ENCODE measurements around the gene CPEB3. TPM values are rescaled to one million over a fixed set of nuclear protein-coding genes. Genes with fewer than 3 reads are reported as not detected.

CPEB3 gene
- total and polyA plus RNA-seq, 9 donors: 2.3 to 6.6 (median 5.6) TPM

GRCh38 chr10:92102601-92103213 is 188.2 kb downstream of the CPEB3 start:
- Histone ChIP-seq H3K4me1 (ENCODE audit: insufficient read depth) (peaks cover 3% of the 10 kb centered on the region), H3K9me3 (no peaks in the 10 kb centered on the region), H3K27me3 (no peaks in the 10 kb centered on the region), H3K27ac (no peak overlapping the region), H3K36me3 (no peaks in the 10 kb centered on the region), H3K4me3 (no peak overlapping the region)
- DNase-seq: no peak
- TF ChIP-seq POLR2A (IDR thresholded peaks at IDR 0.05) (no peak), EP300 (IDR thresholded peaks at IDR 0.05) (no peak)
- TF ChIP-seq, protein P1, sequence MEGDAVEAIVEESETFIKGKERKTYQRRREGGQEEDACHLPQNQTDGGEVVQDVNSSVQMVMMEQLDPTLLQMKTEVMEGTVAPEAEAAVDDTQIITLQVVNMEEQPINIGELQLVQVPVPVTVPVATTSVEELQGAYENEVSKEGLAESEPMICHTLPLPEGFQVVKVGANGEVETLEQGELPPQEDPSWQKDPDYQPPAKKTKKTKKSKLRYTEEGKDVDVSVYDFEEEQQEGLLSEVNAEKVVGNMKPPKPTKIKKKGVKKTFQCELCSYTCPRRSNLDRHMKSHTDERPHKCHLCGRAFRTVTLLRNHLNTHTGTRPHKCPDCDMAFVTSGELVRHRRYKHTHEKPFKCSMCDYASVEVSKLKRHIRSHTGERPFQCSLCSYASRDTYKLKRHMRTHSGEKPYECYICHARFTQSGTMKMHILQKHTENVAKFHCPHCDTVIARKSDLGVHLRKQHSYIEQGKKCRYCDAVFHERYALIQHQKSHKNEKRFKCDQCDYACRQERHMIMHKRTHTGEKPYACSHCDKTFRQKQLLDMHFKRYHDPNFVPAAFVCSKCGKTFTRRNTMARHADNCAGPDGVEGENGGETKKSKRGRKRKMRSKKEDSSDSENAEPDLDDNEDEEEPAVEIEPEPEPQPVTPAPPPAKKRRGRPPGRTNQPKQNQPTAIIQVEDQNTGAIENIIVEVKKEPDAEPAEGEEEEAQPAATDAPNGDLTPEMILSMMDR (IDR thresholded peaks at IDR 0.05): no peak
- intact Hi-C loops (cut with DNase I): no loop called here
- 80 to 90% (median 87%) methylated on average over 4 of the region's 4 CpGs for WGBS, 3 donors

DNA sequence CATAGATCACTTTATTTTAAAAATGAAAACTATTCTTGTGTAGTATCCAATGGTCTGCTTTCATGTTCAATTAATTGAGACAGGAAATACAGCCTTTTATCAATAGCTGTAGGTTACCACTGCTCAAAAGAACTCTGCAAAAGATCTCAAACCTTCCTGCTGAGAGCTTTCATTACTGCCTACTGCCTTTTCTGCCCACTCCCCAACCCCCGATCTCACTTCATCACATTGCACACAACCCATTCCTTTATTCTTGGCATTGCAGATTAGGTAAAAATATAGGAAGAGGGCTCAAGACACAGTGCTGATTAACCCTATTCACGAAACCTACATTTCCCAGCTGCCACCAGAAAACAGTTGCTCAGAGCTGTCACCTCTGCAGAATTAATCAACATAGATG is 195.9 kb downstream of the CPEB3 start:
- no peak for TF ChIP-seq POLR2A (IDR thresholded peaks at IDR 0.05)
- TF ChIP-seq, protein P1 (IDR thresholded peaks at IDR 0.05): no peak
- TF ChIP-seq EP300 (IDR thresholded peaks at IDR 0.05): no peak
- intact Hi-C loops (cut with DNase I): no loop called here
- no peaks in the 10 kb centered on the region for H3K4me1 ChIP-seq (ENCODE audit: insufficient read depth)
- H3K27ac ChIP-seq: no peak overlapping the region
- no peak overlapping the region for H3K4me3 ChIP-seq
- DNase-seq: no peak
- no peaks in the 10 kb centered on the region for H3K27me3 ChIP-seq
- H3K36me3 ChIP-seq: no peaks in the 10 kb centered on the region
- 93 to 97% (median 96%) methylated on average over 2 of the region's 2 CpGs for WGBS, 3 donors
- H3K9me3 ChIP-seq: no peaks in the 10 kb centered on the region

DNA sequence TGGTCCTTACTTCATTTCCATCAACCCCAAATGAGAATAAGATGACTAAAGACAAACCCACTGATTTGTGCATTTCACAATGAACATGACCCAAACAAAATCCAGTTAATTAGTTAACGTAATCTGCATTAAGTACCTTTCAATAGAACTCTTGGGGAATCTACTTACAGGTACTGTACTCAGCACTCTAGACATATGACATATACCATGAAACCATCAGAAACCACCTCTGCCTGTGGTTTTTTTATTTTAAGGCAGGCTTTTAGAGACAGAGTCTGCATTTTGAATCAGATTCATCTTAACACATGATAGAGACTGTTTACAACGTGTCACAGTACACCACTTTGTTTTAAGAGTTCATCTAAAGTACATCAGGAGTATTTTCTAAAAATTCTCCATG is 198.9 kb downstream of the CPEB3 start:
- Histone ChIP-seq H3K4me1 (ENCODE audit: insufficient read depth) (peaks cover 2% of the 10 kb centered on the region), H3K27me3 (no peaks in the 10 kb centered on the region), H3K36me3 (no peaks in the 10 kb centered on the region), H3K4me3 (no peak overlapping the region), H3K27ac (no peak overlapping the region), H3K9me3 (no peaks in the 10 kb centered on the region)
- WGBS, 3 donors: 62 to 70% (median 68%) methylated on average over 2 of the region's 2 CpGs
- no peak for DNase-seq
- TF ChIP-seq, protein P1 (IDR thresholded peaks at IDR 0.05): no peak
- no peak for TF ChIP-seq EP300 (IDR thresholded peaks at IDR 0.05)
- no peak for TF ChIP-seq POLR2A (IDR thresholded peaks at IDR 0.05)
- intact Hi-C loops (cut with DNase I): no loop called here

DNA sequence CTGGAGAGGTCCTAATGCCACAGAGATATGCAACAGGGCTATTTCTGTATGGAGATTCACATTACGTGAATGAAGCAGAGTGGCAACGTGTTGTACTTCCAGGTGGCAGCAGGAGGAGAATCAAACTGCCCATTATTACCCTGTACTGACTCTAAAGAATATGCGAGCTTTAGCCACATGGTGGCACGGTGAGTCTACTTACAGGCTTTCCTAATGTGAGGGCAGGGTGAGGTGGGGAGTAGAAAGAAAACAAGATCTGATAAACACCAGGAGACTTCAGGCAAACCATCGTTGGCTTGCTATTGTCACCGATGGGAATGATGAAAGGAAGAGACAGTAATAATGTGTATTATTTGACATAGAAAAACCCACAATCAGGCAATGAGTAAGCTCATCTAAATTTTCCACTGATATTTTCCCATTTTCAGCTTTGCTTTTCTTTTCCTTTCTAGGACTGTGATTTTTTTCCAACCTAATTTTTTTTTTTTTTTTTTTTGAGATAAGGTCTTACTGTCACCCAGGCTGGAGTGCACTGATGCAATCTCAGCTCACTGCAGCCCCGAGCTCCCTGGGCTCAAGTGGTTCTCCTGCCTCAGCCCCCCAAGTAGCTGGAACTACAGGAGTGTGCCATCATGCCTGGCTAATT is 203.0 kb downstream of the CPEB3 start:
- Histone ChIP-seq H3K27ac (peak overlapping the region in 1 of 2 donors; percentile 53), H3K4me3 (no peak overlapping the region), H3K9me3 (no peaks in the 10 kb centered on the region), H3K27me3 (peaks cover 5% of the 10 kb centered on the region), H3K36me3 (no peaks in the 10 kb centered on the region), H3K4me1 (ENCODE audit: insufficient read depth) (peaks cover 2% of the 10 kb centered on the region)
- intact Hi-C loops (cut with DNase I): loop anchor here (1.0 to 5.0 kb wide), 4 partner anchors 199 to 349 kb away; partner anchors contain the start of genes CPEB3 (in 1 of the 4) and MARCHF5 (in 1 of the 4)
- DNase-seq: peak; percentile 51 to 74 (median 62)
- TF ChIP-seq, protein P1 (IDR thresholded peaks at IDR 0.05): peak; percentile 78 to 85 (median 81)
- TF ChIP-seq POLR2A (IDR thresholded peaks at IDR 0.05) (no peak), EP300 (IDR thresholded peaks at IDR 0.05) (no peak)
- WGBS, 3 donors: 3 to 8% (median 5%) methylated on average over 7 of the region's 7 CpGs

Data from ovary (tissue), 9 donors.